NK-92 (cell line): ENCODE data around the gene ITPKB.

Experiments
- DNase-seq: peaks from one replicate; lab custom pipeline; 2025; ENCODE audit not compliant: unreplicated experiment; lab: John Stamatoyannopoulos, UW

Gene ITPKB

DNA sequence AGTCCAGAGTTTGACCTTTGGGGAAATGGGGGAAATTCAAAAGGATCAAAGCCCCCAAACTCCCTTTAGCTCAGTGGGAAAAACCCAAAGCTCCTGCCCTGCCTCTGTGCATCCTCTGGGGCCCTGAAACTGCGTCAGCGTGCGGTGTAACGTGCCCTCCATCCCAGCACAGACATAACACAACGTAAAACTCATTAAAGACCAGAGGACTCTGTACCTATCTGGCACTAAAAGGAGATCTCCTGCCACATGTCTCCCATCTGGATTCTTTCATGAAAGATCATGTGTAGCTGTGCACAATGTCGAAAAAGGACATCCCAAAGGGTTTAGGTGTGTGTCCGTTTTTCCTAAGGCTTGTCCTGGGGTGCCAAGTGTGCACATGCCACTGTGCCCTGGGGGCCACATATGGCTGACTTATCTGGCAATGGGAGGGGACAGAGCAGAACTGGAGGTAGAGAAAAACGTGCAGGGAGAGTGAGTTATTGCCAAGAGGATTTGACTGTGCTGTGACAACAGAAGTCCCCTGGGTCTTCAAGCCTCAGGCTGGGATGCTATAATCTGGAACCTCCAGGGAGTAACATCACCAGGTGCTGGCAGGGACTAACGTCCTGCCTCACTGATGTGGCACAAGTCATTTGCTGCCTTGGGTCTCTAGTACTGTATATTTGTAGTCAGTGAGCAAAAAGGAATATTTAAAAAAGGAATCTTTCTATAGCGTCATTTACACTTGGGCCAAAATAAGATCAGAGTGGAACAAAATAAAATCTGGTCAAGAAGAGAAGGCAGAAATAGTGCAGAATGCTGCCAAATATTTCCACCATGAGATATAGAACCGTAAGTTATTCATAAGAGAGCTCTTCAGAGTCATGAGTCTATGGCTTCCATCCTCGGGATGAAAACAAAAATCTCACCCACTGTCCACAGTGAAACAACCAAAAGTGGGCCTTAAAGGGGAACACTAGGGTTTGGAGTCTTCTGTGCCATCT, 52.3 kb downstream of the ITPKB start:
- DNase-seq: no peak

DNA sequence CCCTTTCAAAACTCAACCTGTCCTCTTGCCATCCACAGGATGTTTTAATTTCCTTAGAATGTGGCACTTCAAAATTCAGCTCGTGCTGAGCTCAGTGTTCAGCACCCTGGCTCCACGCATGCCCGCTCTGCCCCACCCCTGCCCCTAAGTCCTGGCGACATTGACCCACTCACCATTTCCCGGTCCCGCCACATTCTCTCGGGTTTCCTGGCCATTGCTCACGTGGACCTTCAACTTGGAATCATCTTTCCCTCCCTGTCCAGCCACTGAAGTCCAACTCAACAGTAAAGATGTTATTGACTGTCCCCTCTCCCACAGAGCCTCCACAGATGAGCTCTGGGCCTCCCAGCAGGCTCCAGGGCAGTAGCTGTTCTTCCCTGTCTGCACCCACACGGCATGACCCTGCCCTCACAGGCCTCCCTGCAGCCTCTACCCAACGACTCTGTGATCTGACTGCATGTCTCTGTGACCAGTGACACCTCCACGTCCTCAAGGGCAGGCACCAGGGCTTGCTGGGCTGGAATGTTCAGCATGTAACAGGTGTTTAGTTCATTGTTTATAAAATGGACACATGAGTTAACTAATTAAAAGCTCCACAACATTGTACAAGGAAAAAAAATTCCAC, 53.8 kb downstream of the ITPKB start:
- no peak for DNase-seq

DNA sequence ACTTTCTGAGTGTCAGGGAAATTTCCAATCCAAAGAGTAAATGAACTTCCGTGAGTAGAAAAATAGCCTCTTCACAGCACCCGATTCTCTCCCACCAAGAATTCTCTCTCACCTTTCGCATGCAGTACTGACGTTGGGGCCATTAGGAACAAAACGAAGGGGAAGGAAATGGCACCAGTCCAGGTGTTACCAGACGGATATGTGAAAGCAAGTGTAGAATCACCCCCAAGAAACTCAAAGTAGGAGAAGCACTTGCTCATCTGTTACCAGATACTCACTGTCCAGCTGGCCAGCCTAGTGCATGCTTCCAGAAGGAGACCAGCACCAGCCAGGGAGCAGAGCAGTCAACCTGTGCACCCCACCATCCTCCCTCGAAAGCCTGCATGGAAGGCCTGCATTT, 55.1 kb downstream of the ITPKB start:
- DNase-seq: no peak

DNA sequence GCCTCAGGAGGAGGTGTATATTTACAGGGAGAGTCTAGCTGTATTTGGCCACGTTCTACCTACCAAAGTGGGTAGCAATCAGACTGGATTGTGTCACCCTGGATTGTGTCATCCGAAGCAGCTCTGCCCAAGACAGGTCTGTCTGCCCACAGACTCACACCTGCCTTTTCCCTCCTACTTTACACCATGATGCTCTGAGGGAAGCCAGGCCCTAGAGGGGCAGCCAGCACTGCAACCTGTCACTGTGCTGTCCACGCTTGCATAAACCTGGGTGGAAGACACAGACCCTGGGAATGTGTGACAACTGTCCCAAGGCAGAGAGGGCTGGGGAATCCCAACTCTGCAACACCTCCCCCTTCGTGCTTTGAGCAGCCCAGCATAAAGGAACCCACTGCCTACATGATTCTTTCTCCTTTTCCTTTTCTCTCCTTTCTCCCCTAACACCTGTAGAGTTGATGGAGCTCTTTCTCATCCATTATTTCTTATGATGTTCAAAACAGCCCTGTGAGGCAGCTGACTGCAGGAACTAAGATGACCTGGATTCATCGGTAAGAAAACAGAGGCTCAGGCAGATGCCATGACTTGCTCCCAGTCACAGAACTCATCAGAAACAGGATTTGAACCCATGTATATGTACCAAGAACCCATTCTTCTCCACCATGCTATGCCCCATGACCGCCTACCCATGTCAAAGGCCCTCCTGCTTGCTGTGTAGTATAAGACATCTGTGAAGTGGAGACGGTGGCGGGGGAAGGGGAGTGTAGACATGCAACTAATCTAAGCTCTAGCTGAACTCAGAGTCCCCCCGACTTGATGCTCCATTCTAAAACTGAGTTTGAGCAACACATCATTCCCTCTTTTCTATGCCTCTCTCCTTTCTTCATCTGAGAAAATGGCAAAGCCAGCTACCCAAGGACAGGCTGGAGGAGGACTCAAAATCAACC, 55.9 kb downstream of the ITPKB start:
- DNase-seq: no peak

DNA sequence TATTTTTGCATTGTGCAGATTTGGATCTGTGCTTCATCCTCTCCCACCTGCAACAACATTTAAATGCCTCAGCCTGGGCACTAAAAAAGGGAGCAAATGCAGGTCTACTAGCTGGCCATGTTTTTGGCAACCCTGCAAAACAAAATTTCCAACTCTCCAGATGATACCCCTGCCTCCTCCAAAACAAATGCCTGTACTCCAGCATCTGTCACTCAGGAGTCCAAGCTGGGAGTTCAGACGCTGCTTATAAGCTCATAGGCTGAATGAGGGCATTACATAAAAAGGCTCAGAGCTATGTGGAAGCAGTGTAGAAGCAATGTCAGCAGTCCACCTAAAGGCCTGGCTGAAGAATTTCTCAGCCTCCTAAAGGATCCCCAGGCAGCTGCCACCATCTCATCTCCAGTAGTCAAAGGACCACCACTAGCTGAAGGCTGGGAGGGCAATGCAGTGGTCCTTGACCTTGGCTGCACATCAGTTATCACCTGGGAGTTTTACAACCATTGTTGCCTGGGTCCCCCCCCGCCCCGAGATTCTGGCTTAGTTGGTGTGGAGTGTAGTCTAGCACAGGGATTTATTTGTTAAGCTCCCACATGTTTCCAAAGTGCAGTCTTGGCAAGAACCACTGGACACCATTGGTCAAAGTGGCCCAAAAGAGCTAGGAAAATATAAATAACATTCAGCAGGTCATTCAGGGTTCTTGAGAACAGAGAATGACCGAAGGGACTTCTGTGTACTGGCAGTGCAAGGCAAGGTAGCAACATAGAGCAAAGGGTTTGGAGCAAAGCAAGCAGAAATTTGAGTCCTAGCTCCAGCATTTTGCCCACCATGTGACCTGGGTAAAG, 57.2 kb downstream of the ITPKB start:
- DNase-seq: no peak

DNA sequence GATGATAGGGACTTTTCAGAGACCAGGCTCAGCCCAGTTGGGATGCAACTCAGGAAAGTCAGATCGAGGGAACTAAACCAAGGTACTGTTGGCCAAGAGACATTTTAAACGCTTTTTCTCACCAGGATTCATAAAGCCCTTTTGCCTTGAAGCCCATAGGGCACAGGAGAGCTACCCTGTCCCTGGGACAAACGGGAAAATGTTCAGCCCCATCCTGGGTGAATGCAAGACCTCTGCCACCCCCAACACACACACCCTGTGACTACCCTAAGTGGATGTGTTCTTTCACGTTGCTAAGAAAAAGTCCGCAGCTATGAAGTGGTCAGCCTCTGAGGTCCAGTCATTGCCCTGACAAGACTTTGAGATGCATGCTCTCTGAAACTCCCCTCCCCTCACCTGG, 58.4 kb downstream of the ITPKB start:
- no peak for DNase-seq

DNA sequence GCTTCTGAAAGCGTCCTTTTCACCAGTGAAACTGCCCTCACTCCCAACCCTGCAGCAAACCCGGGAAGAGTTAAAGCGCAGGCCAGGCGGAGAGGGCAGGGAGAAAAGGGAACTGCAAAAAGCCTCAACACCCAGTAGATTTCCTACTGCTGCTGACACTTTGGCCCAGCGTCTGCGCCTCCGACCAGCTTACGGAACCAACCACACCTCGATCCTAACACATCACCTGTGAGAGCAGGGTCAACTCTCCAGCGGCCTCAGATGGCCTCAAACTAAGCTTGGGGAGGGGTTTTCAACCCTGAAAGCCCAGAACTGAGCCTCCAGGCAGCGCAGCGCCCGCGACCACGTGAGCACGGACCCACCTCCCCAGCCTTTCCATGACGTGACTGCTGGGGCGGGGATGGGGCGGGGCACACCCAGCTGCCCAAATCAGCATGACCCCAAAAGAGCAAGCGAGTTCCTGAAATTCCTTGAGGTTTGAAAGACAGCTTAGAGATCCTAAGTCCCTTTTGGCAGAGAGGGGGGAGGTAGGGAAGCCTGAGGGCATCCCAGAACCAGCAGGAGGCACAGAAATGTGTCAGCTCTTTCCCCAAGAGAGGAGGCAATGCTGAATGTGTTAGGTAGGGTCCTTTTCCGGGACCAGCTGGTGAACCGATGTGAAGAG, 59.1 kb downstream of the ITPKB start:
- DNase-seq: no peak

DNA sequence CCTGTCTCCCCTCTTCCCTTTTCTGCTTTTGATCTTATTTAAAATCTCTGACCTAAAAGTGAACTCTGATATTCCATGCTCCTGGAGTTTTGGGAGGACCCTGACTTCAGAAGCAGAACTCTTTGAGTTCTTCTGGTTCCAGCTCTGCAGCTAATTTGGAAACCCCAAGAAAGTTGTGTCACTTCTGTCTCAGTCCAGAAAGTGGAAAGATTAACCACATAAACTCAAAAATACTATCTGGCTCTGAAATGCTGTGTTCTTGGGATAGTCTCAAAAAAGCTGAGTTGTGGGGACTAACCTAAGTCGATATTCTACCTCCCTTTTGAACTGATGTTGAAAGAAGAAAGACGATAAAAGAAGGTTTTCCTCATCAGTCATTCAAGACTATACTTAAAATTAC, 59.8 kb downstream of the ITPKB start:
- no peak for DNase-seq

DNA sequence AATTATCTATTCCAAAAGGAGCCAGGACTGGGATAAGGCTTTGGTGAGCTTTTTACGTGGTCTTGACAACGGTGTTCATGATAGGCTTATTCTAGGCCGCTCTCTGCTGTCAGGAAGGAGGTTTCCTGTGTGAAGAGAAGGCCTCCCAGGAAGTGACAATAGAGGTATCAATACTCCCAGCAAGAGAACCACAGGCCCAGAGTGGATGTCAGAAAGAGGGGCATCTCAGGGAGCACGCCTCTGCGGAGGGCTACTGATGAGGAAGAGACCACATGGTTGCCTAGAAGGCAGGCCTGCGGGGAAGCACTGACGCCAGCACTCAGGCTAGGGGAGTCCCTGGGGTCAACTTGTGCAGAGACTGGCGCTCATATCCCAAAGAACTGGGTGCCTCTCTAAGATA, 60.4 kb downstream of the ITPKB start:
- no peak for DNase-seq

DNA sequence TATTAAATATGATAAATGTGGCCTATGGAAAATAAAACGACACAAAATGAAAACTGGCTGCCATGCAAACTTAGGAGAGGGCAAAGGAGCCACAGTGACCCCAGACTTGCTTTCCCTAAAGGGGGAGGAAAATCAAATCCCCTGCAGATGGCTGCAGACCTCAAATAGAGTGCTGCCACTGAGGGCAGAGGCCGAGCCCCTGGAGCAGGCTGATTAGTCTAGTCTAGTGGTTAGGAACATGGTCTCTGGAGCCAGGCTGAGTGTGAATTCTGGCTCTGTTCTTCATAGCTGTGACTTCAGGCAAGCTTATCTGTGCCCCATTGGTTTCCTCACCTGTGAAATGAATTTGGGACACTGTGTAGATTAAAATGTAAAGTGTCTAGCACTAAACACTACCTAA, 60.8 kb downstream of the ITPKB start:
- no peak for DNase-seq

DNA sequence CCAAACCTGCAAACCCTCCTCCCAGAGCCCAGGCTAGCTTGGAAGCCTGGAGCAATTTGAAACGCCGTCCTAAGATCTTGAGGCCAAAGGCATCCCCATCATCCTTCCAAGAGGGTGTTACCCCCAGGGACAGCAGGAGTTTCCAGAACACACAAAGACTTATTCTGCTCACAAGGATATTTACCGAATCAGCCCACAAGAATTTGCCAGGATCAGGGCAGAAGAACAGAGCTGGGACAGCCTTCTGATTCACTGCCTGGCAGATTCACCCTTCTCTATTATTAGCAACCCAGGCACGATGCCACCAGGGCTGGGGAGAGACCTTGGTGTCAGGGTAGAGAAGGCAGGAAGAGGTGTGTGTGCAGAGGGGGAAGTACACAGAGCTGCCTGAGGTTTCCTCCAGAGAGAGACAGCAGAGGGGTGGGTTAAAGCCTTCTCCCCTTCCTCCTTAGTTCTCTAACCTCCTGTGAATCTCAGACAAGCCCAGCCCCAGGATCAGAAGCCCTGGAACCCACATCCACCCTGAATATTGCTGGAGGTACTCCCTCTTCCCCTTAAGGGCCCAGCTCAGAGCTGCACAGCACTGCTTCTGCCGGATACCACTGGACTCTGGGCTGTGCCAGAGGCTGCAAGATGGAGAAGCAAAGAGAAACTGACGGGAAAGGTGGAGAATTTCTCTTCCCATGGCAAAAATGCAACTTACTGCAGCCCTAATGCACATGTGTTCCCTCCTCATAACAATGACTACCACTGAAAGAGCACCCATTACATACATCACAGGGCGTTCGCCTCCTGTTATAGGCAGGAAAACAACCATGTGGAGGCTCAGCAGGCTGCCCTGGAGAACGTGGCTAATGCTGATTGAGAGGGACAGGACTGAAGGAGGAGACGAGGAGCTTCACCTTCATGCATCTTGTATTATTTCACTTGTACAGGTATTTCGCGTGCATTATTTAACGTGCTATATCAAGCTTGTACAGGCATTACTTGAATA, 61.8 kb downstream of the ITPKB start:
- no peak for DNase-seq

DNA sequence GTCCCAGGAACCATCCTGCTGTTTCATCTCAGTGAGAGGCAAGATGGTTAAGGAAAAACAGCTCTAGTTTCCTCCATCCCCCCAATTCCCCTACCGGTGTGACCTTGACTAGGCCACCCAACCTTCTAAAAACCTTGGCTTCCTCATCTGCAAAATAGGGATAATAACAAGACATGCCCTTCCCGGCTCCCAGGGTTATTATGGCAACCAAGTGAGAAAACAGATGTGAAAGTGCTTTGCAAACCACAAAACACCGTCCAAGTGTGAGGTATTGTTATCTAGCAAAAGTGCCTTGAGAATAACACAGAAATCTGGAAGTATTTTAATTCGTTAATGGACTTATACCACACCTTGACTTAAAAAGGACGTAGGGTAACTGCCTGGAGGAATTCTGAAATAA, 62.7 kb downstream of the ITPKB start:
- no peak for DNase-seq

DNA sequence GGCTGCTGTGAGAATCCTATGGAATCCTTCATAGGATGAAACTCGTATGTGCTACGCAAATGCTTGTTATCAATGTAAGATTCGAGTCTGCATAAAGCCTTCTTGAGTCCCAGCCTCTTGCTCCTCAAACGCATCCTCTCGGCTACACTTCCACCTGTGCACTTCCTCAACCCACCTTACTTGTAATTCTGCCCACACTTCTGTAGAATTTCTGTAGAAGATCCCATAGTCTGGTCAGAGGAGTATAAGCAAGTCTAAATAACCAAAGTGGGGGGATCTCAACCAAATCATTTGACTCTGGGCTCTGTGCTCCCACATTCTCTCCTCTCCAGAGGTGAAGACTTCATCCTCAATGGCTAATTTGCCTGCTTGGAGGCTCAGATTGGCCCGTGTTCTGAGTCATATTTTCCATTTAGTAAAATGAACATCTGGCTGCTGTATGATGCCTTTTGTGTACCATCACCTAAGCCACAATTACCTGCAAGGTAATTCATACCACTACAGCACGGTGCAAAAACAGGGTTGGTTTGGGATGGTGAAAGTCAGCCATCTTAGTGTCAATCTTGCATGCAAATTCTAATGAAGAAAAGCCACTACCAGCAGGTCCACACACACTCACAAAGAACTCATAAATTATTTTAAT, 63.2 kb downstream of the ITPKB start:
- DNase-seq: no peak

DNA sequence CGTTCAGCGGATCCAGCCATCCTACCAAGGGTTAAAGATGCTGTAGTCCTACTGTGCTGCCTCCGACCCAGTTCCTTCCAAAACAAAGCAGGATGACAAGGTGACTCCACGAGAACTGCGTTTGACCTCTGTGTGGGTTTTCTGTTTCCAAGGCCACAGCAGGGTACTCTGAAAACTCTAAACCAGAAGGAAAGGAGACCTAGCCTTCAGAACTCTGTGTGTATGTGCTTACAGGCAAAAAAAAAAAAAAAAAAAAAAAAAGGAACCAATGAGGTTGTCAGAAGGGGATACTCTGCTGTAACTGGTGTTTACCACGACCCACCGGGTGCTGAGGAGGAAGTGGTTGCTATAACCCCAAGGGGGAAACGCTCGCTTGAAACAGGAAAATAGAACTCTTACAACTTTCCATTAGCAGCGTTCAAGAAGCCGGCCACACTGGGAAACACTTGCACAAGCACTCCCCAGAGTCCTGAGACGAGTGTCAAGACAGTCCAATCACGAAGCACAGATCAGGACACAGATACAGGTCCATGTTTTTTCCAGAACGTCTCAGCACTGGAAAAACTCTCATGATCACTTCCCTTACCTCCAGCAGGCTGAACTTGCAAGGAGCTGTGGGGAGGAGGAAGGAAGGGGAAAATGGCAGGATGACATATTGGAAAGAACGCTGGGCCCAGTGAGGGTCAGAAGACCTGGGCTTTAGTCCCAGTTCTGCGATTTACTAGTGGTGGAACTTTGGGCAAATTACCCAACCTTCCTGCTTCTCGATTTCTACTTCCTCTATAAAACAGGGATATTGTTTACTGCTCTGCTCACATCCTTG, 64.0 kb downstream of the ITPKB start:
- DNase-seq: no peak

DNA sequence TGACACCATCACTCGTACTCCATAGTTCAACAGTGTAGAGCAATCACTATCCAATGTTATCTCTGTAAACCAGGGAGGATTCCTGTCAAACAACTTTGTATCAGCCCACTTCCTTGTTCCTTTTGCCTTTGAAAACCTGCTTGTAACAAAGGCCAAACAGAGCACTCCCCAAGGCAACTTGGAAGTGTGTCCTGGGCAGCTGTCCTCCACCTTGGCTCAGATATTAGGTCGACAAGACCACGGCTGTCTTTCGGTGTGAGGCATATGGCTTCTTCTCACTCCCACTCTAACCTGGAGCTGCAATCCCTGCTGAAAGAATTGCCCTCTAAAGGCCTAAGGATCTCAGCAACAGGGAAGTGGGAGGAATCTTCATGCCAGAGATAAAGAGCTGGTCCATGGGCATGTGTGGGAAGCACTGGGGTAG, 66.7 kb downstream of the ITPKB start:
- DNase-seq: no peak

DNA sequence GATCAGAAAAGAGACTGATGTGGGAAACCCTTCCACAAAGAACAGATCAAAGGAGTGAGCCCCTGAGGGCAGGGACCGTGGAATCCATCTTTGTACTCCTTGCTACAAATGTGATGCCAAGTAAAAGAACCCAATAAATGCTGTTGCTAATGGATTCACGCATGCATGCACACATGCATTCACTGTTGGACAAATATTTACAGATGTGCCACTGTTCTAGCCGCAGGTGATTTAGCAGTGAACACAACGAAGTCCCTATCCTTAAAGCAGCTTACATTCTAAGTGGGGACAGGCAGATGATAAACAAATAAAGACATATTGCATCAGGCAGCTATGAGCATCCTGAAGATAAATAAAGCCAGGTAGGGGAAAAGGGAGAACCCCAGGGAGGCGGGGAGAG, 67.8 kb downstream of the ITPKB start:
- DNase-seq: no peak

DNA sequence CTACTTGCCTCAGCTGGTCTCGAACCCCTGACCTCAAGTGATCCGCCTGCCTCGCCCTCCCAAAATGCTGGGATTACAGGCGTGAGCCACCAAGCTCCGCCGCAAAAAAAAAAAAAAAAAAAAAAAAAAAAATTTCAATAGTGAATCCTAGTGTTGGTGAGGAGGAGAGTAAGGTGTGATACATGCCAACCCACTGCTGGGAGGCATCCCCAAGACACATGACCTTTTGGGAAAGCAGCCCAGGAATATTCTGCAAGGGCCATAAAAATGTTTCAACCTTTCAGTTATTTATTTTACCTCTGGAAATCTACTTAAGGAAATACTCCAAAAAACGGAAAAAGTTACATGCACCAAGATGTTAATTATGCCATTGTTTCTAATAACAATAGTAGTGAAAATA, 69.0 kb downstream of the ITPKB start:
- no peak for DNase-seq
